IPS DF 6.9 (cell line): ENCODE data around the gene POGLUT2.
A peak's percentile ranks its signal among the peaks of the same experiment; 100 is the strongest.

ENCODE experiments used
- DNase-seq: peaks from one replicate; pipeline ENCODE4 v3.0.0-alpha.2; 2013; ENCODE audit warnings: low read depth, low spot score
- H3K27ac ChIP-seq: one replicate; pipeline ENCODE4 v1.5.1; 2013; ENCODE audit warnings: low read length, control low read depth
- H3K27me3 ChIP-seq: 2 replicates; pipeline ENCODE4 v1.6.1; 2013; ENCODE audit warnings: mild to moderate bottlenecking, low read length; ENCODE audit not compliant: control insufficient read depth, insufficient read depth
- H3K36me3 ChIP-seq: 2 replicates; pipeline ENCODE4 v1.6.1; 2013; ENCODE audit warnings: low read length; ENCODE audit not compliant: control insufficient read depth, insufficient read depth
- H3K4me1 ChIP-seq: 2 replicates; pipeline ENCODE4 v1.6.1; 2013; ENCODE audit warnings: low read length; ENCODE audit not compliant: control insufficient read depth, insufficient read depth
- H3K4me3 ChIP-seq: 2 replicates; pipeline ENCODE4 v1.5.1; 2013; ENCODE audit warnings: mild to moderate bottlenecking, low read length
- H3K9me3 ChIP-seq: 2 replicates; pipeline ENCODE4 v1.6.1; 2013; ENCODE audit warnings: low read length, inconsistent platforms; ENCODE audit not compliant: control insufficient read depth, insufficient read depth
- WGBS: extraction: QIAGEN DNeasy Blood & Tissue Kit; methylation state at CpG from one replicate; pipeline ENCODE4 v1.1.7; 2013; ENCODE audit warnings: mixed read lengths, missing lambda C conversion rate; ENCODE audit not compliant: insufficient read length, insufficient coverage; 5-methylcytosine and 5-hydroxymethylcytosine counted together

The POGLUT2 gene

GRCh38 chr13:102779436-102780159 lies 19.2 kb downstream of the POGLUT2 start:
- Histone ChIP-seq H3K36me3 (no peaks in the 10 kb centered on the region; the same call in 1 of the 2 replicates), H3K27me3 (no peaks in the 10 kb centered on the region; the same call in 1 of the 2 replicates), H3K9me3 (no peaks in the 10 kb centered on the region), H3K4me3 (no peak overlapping the region), H3K4me1 (no peaks in the 10 kb centered on the region), H3K27ac (no peak overlapping the region)
- no peak for DNase-seq
- no CpG with 5 or more reads among the region's 5 CpGs for whole genome bisulfite sequencing

- 0 out of 2 replicates have a peak, but pooled peaks cover 1% of the 10 kb centered on the region for H3K4me1 ChIP-seq
These were observed 21.0 kb downstream of the POGLUT2 start for GRCh38 chr13:102777736-102778135.

GRCh38 chr13:102776271-102776670 lies 22.5 kb downstream of the POGLUT2 start:
- no CpG with 5 or more reads among the region's 2 CpGs for WGBS

More at GRCh38 chr13:102777736-102778135, 21.0 kb downstream of the POGLUT2 start:
- WGBS: no CpG with 5 or more reads among the region's 3 CpGs
- no peak overlapping the region for H3K27ac ChIP-seq
- no peaks in the 10 kb centered on the region for H3K36me3 ChIP-seq
- no peak overlapping the region for H3K4me3 ChIP-seq
- DNase-seq: no peak
- no peaks in the 10 kb centered on the region; the same call in none of the 2 replicates for H3K27me3 ChIP-seq
- no peaks in the 10 kb centered on the region for H3K9me3 ChIP-seq

GRCh38 chr13:102774591-102775520 lies 23.9 kb downstream of the POGLUT2 start:
- Histone ChIP-seq H3K36me3 (no peaks in the 10 kb centered on the region), H3K9me3 (no peaks in the 10 kb centered on the region), H3K27ac (no peak overlapping the region), H3K27me3 (no peaks in the 10 kb centered on the region; the same call in none of the 2 replicates), H3K4me3 (no peak overlapping the region), H3K4me1 (0 out of 2 replicates have a peak, but pooled peaks cover 1% of the 10 kb centered on the region)
- WGBS: no CpG with 5 or more reads among the region's 14 CpGs
- DNase-seq: no peak

More at GRCh38 chr13:102776271-102776670, 22.5 kb downstream of the POGLUT2 start:
- Histone ChIP-seq H3K36me3 (no peaks in the 10 kb centered on the region), H3K4me1 (0 out of 2 replicates have a peak, but pooled peaks cover 1% of the 10 kb centered on the region), H3K27ac (no peak overlapping the region), H3K9me3 (no peaks in the 10 kb centered on the region), H3K27me3 (no peaks in the 10 kb centered on the region; the same call in none of the 2 replicates), H3K4me3 (no peak overlapping the region)
- no peak for DNase-seq

GRCh38 chr13:102774214-102774568 lies 24.6 kb downstream of the POGLUT2 start:
- no peak overlapping the region for H3K4me3 ChIP-seq
- no peak overlapping the region for H3K27ac ChIP-seq
- H3K27me3 ChIP-seq: no peaks in the 10 kb centered on the region; the same call in none of the 2 replicates
- no CpG with 5 or more reads among the region's 27 CpGs for WGBS
- DNase-seq: no peak
- H3K4me1 ChIP-seq: 0 out of 2 replicates have a peak, but pooled peaks cover 1% of the 10 kb centered on the region
- H3K9me3 ChIP-seq: no peaks in the 10 kb centered on the region
- H3K36me3 ChIP-seq: no peaks in the 10 kb centered on the region

- no CpG with 5 or more reads among the region's 85 CpGs for WGBS
- Histone ChIP-seq H3K36me3 (no peaks in the 10 kb centered on the region), H3K9me3 (no peaks in the 10 kb centered on the region), H3K27ac (no peak within 1 kb of the TSS), H3K4me1 (0 out of 2 replicates have a peak, but pooled peaks cover 1% of the 10 kb centered on the region), H3K4me3 (peak within 1 kb of the TSS; percentile 65; the same call in 1 of the 2 replicates), H3K27me3 (no peaks in the 10 kb centered on the region; the same call in none of the 2 replicates)
- DNase-seq: no peak
These were observed 25.1 kb downstream of the POGLUT2 start, which contains the start of gene TEX30 for GRCh38 chr13:102773441-102774213. Gene TEX30, minus strand, starts transcription at chr13:102773786. Its CDS starts 3,760 bp downstream, at chr13:102770026.

- no peaks in the 10 kb centered on the region for H3K36me3 ChIP-seq
- no peak overlapping the region for H3K4me3 ChIP-seq
- H3K27me3 ChIP-seq: no peaks in the 10 kb centered on the region; the same call in none of the 2 replicates
- DNase-seq: no peak
- H3K4me1 ChIP-seq: 0 out of 2 replicates have a peak, but pooled peaks cover 1% of the 10 kb centered on the region
- H3K9me3 ChIP-seq: no peaks in the 10 kb centered on the region
- H3K27ac ChIP-seq: no peak overlapping the region
- no CpG with 5 or more reads among the region's 16 CpGs for WGBS
These were observed 26.7 kb downstream of the POGLUT2 start for GRCh38 chr13:102772042-102772425.

- no peaks in the 10 kb centered on the region for H3K36me3 ChIP-seq
- H3K9me3 ChIP-seq: no peaks in the 10 kb centered on the region
- DNase-seq: no peak
- WGBS: no CpG with 5 or more reads among the region's 6 CpGs
- no peak overlapping the region for H3K27ac ChIP-seq
- H3K27me3 ChIP-seq: no peaks in the 10 kb centered on the region; the same call in none of the 2 replicates
- 0 out of 2 replicates have a peak, but pooled peaks cover 1% of the 10 kb centered on the region for H3K4me1 ChIP-seq
- H3K4me3 ChIP-seq: no peak overlapping the region
These were observed 27.3 kb downstream of the POGLUT2 start for GRCh38 chr13:102771298-102772041.

GRCh38 chr13:102770435-102770834 lies 28.3 kb downstream of the POGLUT2 start:
- Histone ChIP-seq H3K27me3 (no peaks in the 10 kb centered on the region; the same call in none of the 2 replicates), H3K4me3 (no peak overlapping the region), H3K27ac (no peak overlapping the region), H3K4me1 (0 out of 2 replicates have a peak, but pooled peaks cover 1% of the 10 kb centered on the region), H3K36me3 (no peaks in the 10 kb centered on the region), H3K9me3 (no peaks in the 10 kb centered on the region)
- no CpG with 5 or more reads among the region's 2 CpGs for WGBS
- no peak for DNase-seq
